ENCODE measurements around the gene PRKAG3. TPM values are rescaled to one million over a fixed set of nuclear protein-coding genes. Genes with fewer than 3 reads are reported as not detected.
A peak's percentile ranks its signal among the peaks of the same experiment; 100 is the strongest.

The PRKAG3 gene
- total RNA-seq, 1 donor from 2014 or later, result not detected

- DNase-seq (ENCODE audit: low read depth) (no peak), FAIRE-seq (no peak)
- Histone ChIP-seq H3K27me3 (ENCODE audit: control insufficient read depth, insufficient read depth, low read length) (no peaks in the 10 kb centered on the region), H3K4me3 (ENCODE audit: low read depth, low read length) (no peak overlapping the region), H3K36me3 (ENCODE audit: control insufficient read depth, insufficient read depth, low read length) (no peaks in the 10 kb centered on the region)
- no peak for TF ChIP-seq CTCF (IDR thresholded peaks at IDR 0.05; ENCODE audit: insufficient read depth, low read length, severe bottlenecking)
Observed at GRCh38 chr2:218802386-218802994, 29.1 kb downstream of the PRKAG3 start.

GRCh38 chr2:218799990-218800389 is 31.6 kb downstream of the PRKAG3 start:
- TF ChIP-seq CTCF (IDR thresholded peaks at IDR 0.05; ENCODE audit: insufficient read depth, low read length, severe bottlenecking), result no peak
- no peaks in the 10 kb centered on the region for H3K27me3 ChIP-seq (ENCODE audit: control insufficient read depth, insufficient read depth, low read length)

GRCh38 chr2:218798767-218799504 is 32.7 kb downstream of the PRKAG3 start:
- Histone ChIP-seq H3K27me3 (ENCODE audit: control insufficient read depth, insufficient read depth, low read length) (no peaks in the 10 kb centered on the region), H3K36me3 (ENCODE audit: control insufficient read depth, insufficient read depth, low read length) (no peaks in the 10 kb centered on the region), H3K4me3 (ENCODE audit: low read depth, low read length) (no peak overlapping the region)
- TF ChIP-seq CTCF (IDR thresholded peaks at IDR 0.05; ENCODE audit: insufficient read depth, low read length, severe bottlenecking), result no peak
- no peak for DNase-seq (ENCODE audit: low read depth)
- FAIRE-seq, result peak; percentile 82

More at GRCh38 chr2:218799990-218800389, 31.6 kb downstream of the PRKAG3 start:
- FAIRE-seq, result no peak
- DNase-seq (ENCODE audit: low read depth), result no peak
- Histone ChIP-seq H3K4me3 (ENCODE audit: low read depth, low read length) (no peak overlapping the region), H3K36me3 (ENCODE audit: control insufficient read depth, insufficient read depth, low read length) (no peaks in the 10 kb centered on the region)

- DNase-seq (ENCODE audit: low read depth), result no peak
- Histone ChIP-seq H3K27me3 (ENCODE audit: control insufficient read depth, insufficient read depth, low read length) (no peaks in the 10 kb centered on the region), H3K4me3 (ENCODE audit: low read depth, low read length) (no peak overlapping the region), H3K36me3 (ENCODE audit: control insufficient read depth, insufficient read depth, low read length) (no peaks in the 10 kb centered on the region)
- no peak for FAIRE-seq
- no peak for TF ChIP-seq CTCF (IDR thresholded peaks at IDR 0.05; ENCODE audit: insufficient read depth, low read length, severe bottlenecking)
Observed at GRCh38 chr2:218796691-218797090, 34.9 kb downstream of the PRKAG3 start.

- no peak for TF ChIP-seq CTCF (IDR thresholded peaks at IDR 0.05; ENCODE audit: insufficient read depth, low read length, severe bottlenecking)
- no peak for FAIRE-seq
- no peak overlapping the region for H3K4me3 ChIP-seq (ENCODE audit: low read depth, low read length)
- no peaks in the 10 kb centered on the region for H3K36me3 ChIP-seq (ENCODE audit: control insufficient read depth, insufficient read depth, low read length)
- DNase-seq (ENCODE audit: low read depth), result no peak
- no peaks in the 10 kb centered on the region for H3K27me3 ChIP-seq (ENCODE audit: control insufficient read depth, insufficient read depth, low read length)
Observed at GRCh38 chr2:218792433-218792832, 39.2 kb downstream of the PRKAG3 start.
